NOMO-1 treated with DMSO at 0.1 percent for 48 hours (cell line): ENCODE data around the gene NOM1.
A peak's percentile ranks its signal among the peaks of the same experiment; 100 is the strongest.
"Not testable (repeated sequence)": the region's sequence is repeated elsewhere in the genome, so short reads cannot be mapped to it uniquely, and the experiment has no call there.

Source experiments
- DNase-seq: peaks from one replicate; lab custom pipeline; 2025; ENCODE audit not compliant: unreplicated experiment; lab: John Stamatoyannopoulos, UW

The NOM1 gene

GRCh38 chr7:156949541-156950380 lies at the start of gene NOM1:
Gene NOM1 (plus strand): TSS chr7:156949712. CDS start chr7:156949738, 26 bp downstream.
- peak; percentile 48 for DNase-seq

- DNase-seq = not testable (repeated sequence)
Measured at GRCh38 chr7:156900093-156900492, 49.4 kb upstream of the NOM1 start.

GRCh38 chr7:156903232-156903909 lies 46.1 kb upstream of the NOM1 start:
- DNase-seq = no peak

DNA sequence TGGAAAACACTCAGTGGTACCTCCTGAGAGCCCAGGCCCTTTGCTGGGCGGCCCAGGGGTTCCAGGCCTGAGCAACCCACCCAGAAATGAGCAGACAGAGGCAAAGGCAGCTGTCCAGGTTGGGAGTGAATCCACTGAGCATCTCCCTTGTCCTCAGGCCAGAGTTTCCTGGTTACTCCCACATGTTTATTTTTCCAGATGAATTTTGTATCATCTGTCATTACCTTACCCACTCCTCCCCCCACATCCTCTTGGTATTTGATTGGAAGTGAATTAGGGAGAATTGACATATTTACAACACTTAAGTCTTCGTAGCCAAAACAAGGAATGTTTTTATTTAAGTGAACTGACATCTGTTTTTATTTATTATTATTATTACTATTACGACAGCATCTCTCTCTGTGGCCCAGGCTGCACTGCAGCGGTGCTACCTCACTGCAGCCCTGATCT lies 43.3 kb upstream of the NOM1 start:
- DNase-seq = no peak

- DNase-seq = no peak
Measured at GRCh38 chr7:156907656-156908055, 41.9 kb upstream of the NOM1 start.

DNA sequence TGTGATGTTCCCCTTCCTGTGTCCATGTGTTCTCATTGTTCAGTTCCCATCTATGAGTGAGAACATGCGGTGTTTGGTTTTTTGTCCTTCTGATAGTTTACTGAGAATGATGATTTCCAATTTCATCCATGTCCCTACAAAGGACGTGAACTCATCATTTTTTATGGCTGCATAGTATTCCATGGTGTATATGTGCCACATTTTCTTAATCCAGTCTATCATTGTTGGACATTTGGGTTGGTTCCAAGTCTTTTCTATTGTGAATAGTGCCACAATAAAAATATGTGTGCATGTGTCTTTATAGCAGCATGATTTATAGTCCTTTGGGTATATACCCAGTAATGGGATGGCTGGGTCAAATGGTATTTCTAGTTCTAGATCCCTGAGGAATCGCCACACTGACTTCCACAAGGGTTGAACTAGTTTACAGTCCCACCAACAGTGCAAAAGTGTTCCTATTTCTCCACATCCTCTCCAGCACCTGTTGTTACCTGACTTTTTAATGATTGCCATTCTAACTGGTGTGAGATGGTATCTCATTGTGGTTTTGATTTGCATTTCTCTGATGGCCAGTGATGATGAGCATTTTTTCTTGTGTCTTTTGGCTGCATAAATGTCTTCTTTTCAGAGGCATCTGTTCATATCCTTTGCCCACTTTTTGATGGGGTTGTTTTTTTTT lies 39.8 kb upstream of the NOM1 start:
- DNase-seq = not testable (repeated sequence)

DNA sequence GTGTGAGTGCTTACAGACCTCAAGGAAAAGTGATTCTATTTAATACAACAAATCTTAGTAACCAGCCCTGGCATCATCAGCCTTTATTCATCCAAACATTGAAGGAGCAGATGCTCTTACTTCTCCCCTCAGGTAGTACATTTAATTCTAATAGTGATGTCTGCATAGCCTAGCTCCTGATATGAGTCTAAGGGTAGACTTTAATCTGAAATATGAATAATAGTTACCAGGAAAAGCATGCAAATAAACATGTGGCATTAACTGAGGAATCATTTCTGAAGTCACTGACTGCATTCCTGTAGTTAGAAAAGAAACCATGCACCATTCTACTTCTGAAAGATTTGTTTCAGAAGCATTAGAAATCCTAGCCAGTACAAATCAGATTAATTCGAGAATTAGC lies 30.9 kb upstream of the NOM1 start:
- DNase-seq = no peak

GRCh38 chr7:156919132-156919713 lies 30.3 kb upstream of the NOM1 start:
- no peak for DNase-seq

DNA sequence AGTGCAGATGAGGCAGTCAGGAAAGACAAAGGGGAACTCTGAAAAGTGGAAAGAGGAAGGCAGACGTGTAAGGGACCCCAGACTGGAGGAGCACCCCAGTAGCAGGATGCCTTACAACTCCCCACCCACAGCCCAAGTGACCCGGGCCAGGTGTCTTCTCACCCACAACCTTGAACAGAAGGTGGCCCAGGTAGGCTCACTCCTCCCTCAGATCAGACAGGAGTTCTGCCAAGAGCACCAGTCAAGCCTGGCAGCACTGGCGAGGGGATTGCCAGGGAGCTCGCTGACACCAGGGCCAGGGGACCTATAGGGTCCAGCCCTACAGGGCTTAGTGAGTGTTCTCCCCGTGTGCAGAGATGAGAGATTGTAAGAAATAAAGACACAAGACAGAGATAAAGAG lies 29.4 kb upstream of the NOM1 start:
- no peak for DNase-seq

- DNase-seq = not testable (repeated sequence)
Measured at GRCh38 chr7:156920487-156921373, 28.8 kb upstream of the NOM1 start.

DNA sequence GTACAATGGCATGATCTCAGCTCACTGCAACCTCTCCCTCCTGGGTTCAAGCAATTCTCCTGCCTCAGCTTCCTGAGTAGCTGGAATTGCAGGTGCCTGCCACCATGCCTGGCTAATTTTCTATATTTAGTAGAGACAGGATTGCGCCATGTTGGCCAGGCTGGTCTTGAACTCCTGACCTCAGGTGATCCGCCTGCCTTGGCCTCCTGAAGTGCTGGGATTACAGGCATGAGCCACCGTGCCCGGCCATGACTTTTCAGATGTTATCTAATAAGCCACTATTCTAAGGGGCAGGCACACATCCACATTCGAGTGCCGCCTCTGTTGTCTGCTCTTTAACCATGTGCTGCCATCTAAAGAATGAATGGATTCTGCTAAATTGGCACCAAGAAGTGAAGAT lies 27.2 kb upstream of the NOM1 start:
- DNase-seq = not testable (repeated sequence)

GRCh38 chr7:156925821-156926220 lies 23.7 kb upstream of the NOM1 start:
- not testable (repeated sequence) for DNase-seq

DNA sequence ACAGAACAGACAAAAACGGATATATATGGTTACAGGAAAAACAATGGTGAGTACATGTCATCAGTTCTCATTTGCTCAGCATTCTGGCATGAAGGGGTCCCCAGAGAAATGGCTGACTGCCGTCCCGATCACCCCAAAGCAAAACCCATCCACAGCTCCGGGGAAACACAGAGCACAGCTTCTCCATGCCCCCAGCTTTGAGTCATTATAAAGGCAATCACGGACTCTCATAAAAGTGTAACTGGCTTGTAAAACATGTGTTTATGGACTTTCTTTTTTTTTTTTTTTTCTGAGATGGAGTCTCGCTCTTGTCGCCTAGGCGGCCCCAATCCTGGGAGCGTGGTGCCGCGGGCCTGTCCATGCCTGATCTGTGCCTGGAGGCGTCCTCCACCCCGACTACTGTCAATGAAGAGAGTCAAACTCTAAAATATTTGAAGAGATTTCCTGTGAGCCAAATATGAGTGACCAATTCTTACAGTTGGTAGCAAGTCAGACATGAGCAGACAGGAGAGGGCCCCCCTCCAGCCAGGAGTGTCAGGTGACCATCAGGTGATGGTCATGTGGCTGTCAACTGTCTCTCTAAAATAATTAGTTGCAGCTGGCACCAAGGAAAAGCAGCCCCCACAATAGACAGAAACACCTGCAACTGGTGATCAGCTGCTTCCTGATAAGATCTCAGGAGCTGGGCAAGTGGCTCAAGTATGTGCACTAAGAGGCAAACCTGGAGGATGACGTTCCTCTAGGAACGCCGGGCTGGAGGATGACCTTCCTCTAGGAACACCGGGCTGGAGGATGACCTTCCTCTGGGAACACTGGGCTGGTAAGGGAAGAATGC lies 21.7 kb upstream of the NOM1 start:
- DNase-seq = no peak

DNA sequence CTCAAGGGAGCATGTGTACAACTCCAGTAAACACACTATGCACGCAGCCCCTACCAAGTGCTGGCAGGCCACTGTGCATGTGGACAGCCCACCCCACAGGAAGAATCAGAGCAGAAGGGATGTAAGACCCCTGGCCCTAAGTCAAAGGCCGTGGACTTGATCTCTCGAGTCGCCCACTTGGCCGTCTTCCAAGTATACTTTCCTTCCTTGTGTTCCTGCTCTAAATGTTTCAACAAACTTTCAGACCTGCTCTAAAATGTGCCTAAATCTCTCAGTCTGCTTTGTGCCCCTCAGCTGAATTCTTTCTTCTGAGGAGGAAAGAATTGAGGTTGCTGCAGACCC lies 21.1 kb upstream of the NOM1 start:
- DNase-seq = no peak

DNA sequence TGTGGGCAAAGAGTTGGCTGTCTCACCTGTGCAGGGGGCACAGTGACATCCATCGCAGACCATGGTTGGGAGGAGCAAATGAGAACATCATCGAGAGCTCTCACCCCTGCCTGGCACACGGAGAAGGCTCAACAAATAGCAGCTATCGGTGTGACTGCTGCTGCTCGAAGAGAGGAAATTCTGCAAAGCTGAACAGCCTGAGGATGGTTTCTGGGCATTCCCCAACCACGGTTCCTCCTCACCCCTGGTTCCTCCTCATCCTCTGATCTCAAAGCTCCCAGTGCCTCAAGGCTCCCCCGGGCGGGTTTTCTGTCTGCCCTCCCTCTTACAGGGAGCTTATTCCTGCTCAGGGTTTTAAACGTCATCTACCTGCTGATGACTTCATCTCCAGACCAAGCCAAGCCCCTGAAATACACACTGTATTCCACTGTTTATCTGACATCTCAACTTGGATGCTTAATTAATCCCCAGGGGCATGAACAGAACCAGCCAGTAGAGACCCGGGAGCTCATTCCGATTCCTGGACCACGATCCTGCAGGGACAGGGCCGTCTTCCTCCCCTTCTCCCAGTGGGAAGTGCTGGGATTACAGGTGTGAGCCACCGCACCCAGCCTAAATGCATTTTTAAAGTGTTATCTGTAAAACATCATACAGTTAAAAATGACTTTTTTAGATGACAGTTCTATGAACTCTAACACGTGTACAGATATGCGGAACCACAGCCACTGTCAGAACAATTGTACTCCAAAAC lies 19.5 kb upstream of the NOM1 start:
- no peak for DNase-seq

GRCh38 chr7:156932006-156932405 lies 17.5 kb upstream of the NOM1 start:
- no peak for DNase-seq

GRCh38 chr7:156935250-156935649 lies 14.3 kb upstream of the NOM1 start:
- no peak for DNase-seq

DNA sequence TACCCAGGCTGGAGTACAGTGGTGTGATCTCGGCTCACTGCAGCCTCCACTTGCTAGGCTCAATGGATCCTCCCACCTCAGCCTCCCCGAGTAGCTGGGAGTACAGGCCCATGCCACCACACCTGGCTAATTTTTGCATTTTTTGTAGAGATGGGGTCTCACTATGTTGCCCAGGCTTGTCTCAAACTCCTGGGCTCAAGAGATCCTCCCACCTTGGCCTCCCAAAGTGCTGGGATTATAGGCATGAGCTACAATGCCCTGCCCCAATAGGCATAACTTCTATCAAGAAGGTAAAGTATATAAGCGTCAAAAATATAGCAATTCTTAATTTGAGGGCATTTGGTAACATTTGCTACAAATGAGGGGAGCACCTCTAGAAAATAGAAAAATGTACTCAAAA lies 12.7 kb upstream of the NOM1 start:
- not testable (repeated sequence) for DNase-seq
